Endodermal cell (in vitro differentiated cells): Measurements from ENCODE around the gene SLC12A8. TPM values are rescaled to one million over a fixed set of nuclear protein-coding genes. Genes with fewer than 3 reads are reported as not detected.

Source experiments
- DNase-seq: peaks from one replicate; pipeline ENCODE4 v3.0.0-alpha.2; 2017
- H3K27ac ChIP-seq: 2 replicates; pipeline ENCODE4 v1.5.1; 2013; ENCODE audit warnings: mild to moderate bottlenecking, low read depth, low read length, moderate library complexity
- H3K27me3 ChIP-seq: 2 replicates; pipeline ENCODE4 v1.6.1; 2013; ENCODE audit warnings: mild to moderate bottlenecking, low read length, moderate library complexity; ENCODE audit not compliant: insufficient read depth, control insufficient read depth, poor library complexity, severe bottlenecking
- H3K36me3 ChIP-seq: 2 replicates; pipeline ENCODE4 v1.7.0; 2013; ENCODE audit warnings: mild to moderate bottlenecking, low read length, moderate library complexity; ENCODE audit not compliant: control insufficient read depth, insufficient read depth
- H3K4me1 ChIP-seq: one replicate; pipeline ENCODE4 v1.7.0; 2013; ENCODE audit warnings: low read length; ENCODE audit not compliant: control insufficient read depth, insufficient read depth
- H3K4me3 ChIP-seq: 2 replicates; pipeline ENCODE4 v1.5.1; 2013; ENCODE audit warnings: mild to moderate bottlenecking, low read length, moderate library complexity
- H3K9ac ChIP-seq: 2 replicates; pipeline ENCODE4 v1.6.1; 2013; ENCODE audit warnings: mild to moderate bottlenecking, low read length, moderate library complexity; ENCODE audit not compliant: poor library complexity, severe bottlenecking; ENCODE audit errors: extremely low read depth
- H3K9me3 ChIP-seq: 2 replicates; pipeline ENCODE4 v1.6.1; 2013; ENCODE audit warnings: mild to moderate bottlenecking, low read length, moderate library complexity; ENCODE audit not compliant: control insufficient read depth
- H3K27ac Mint-ChIP-seq: 2 replicates; pipeline ENCODE4 v1.8.0; 2020; ENCODE audit warnings: mixed read lengths
- H3K27me3 Mint-ChIP-seq: 2 replicates; pipeline ENCODE4 v1.8.0; 2021; ENCODE audit warnings: mild to moderate bottlenecking, mixed read lengths; ENCODE audit not compliant: insufficient read depth
- H3K36me3 Mint-ChIP-seq: 2 replicates; pipeline ENCODE4 v1.8.0; 2020; ENCODE audit warnings: low read depth, mixed read lengths
- H3K4me1 Mint-ChIP-seq: 2 replicates; pipeline ENCODE4 v1.8.0; 2020; ENCODE audit warnings: mixed read lengths
- H3K4me3 Mint-ChIP-seq: 2 replicates; pipeline ENCODE4 v1.8.0; 2020; ENCODE audit warnings: mild to moderate bottlenecking, moderate library complexity, mixed read lengths
- H3K9me3 Mint-ChIP-seq: 2 replicates; pipeline ENCODE4 v1.8.0; 2020; ENCODE audit warnings: mild to moderate bottlenecking, mixed read lengths
- WGBS, 2 experiments: methylation state at CpG; one replicate each; pipeline versions ENCODE4 v1.1.5 to v1.1.7; 2013; ENCODE audit warnings: missing lambda C conversion rate in 2 of 2, mixed read lengths in 1 of 2; ENCODE audit not compliant: insufficient coverage in 1 of 2, insufficient read length in 1 of 2; 5-methylcytosine and 5-hydroxymethylcytosine counted together
- total RNA-seq, 2 donors: library from RNA; stranded (reverse); fragmentation: NEBNext Ultra II Directional in 1 of 2; extraction: Animal tissue kit (Norgen Biotek cat#: 25700) in 1 of 2; gene quantifications; 2 replicates in 1 of 2; 3 replicates in 1 of 2; pipeline ENCODE4 v1.2.1, GENCODE V29; 2021
- TF ChIP-seq, protein P1 (sequence below): fragments of 200-600 bp; sonication (generic); conservative IDR thresholded peaks from 2 replicates; pipeline ENCODE4 v1.5.0; 2021; ENCODE audit warnings: antibody characterized with exemption, mild to moderate bottlenecking

The SLC12A8 gene
- total RNA-seq, 2 donors from 2014 or later: 17.3 to 18.6 TPM

DNA sequence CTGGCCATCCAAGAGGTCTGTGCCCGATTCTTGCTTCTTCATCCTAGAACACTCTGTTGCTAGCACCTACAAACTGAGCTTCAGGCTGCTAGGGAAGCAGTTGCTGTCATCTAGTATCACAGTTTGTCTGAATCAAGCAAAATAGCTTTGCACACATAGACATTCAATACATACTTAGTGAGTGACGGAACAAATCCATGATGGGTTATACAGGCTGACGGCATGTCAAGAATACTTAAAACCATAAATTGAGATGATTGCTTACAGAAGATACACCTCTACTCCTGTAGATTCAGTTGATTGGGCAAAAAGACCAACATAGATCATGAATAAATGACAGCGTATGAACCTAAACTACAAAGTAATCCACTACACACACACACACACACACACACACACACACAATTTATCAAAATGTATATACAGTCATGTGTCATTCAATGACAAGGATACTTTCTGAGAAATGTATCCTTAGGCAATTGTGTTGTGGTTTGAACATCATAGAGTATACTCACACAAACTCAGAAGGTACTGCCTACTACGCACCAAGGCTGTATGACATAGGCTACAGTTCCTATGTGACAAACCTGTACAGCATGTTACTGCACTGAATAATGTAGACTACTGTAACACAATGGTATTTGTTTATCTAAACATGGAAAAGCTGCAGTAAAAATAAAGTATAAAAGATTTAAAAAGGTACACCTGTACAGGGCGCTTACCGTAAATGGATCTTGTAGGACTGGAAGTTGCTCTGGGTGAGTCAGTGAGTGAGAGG is 142.4 kb downstream of the SLC12A8 start:
- H3K27me3 Mint-ChIP-seq: no peaks in the 10 kb centered on the region
- no peaks in the 10 kb centered on the region for H3K27me3 ChIP-seq
- no peak overlapping the region for H3K27ac Mint-ChIP-seq

DNA sequence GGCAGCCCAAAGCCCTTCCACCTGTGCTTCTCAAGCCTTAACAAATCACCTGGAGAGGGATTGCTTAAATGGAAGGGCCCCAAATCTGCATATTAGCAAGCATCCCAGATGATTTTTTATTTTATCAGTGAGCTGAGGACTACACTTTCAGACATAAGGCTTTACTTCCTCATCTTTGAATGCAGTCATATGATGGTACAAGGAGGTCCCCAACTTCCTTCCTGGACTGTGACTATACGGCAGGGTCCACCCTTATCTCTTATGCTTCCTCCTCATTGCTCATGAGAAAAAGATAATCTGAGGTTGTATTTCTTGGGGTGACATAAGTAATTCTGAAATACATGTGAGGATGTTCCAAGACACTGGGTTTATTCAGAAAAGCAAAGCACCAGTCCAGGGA is 143.1 kb downstream of the SLC12A8 start:
- Mint-ChIP-seq H3K4me3 (no peak overlapping the region), H3K27me3 (no peaks in the 10 kb centered on the region), H3K9me3 (peaks cover 1% of the 10 kb centered on the region), H3K36me3 (no peaks in the 10 kb centered on the region), H3K4me1 (peaks cover 19% of the 10 kb centered on the region), H3K27ac (no peak overlapping the region)
- Histone ChIP-seq H3K4me3 (no peak overlapping the region), H3K9me3 (peaks cover 7% of the 10 kb centered on the region), H3K4me1 (peaks cover 3% of the 10 kb centered on the region), H3K27me3 (no peaks in the 10 kb centered on the region), H3K36me3 (no peaks in the 10 kb centered on the region), H3K9ac (no peak overlapping the region), H3K27ac (no peak overlapping the region)
- WGBS, 2 experiments: 100% methylated on average over 1 of the region's 1 CpG; no CpG with 5 or more reads in 1 of the 2 experiments
- TF ChIP-seq, protein P1, sequence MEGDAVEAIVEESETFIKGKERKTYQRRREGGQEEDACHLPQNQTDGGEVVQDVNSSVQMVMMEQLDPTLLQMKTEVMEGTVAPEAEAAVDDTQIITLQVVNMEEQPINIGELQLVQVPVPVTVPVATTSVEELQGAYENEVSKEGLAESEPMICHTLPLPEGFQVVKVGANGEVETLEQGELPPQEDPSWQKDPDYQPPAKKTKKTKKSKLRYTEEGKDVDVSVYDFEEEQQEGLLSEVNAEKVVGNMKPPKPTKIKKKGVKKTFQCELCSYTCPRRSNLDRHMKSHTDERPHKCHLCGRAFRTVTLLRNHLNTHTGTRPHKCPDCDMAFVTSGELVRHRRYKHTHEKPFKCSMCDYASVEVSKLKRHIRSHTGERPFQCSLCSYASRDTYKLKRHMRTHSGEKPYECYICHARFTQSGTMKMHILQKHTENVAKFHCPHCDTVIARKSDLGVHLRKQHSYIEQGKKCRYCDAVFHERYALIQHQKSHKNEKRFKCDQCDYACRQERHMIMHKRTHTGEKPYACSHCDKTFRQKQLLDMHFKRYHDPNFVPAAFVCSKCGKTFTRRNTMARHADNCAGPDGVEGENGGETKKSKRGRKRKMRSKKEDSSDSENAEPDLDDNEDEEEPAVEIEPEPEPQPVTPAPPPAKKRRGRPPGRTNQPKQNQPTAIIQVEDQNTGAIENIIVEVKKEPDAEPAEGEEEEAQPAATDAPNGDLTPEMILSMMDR: no peak
- no peak for DNase-seq

More for the DNA sequence above, 142.4 kb downstream of the SLC12A8 start:
- peaks cover 3% of the 10 kb centered on the region for H3K4me1 ChIP-seq
- no peaks in the 10 kb centered on the region for H3K9me3 Mint-ChIP-seq
- H3K4me1 Mint-ChIP-seq: peaks cover 21% of the 10 kb centered on the region
- WGBS, 2 experiments: 93 to 100% methylated on average over 7 of the region's 7 CpGs
- no peak overlapping the region for H3K4me3 Mint-ChIP-seq
- H3K9ac ChIP-seq: no peak overlapping the region
- H3K36me3 Mint-ChIP-seq: no peaks in the 10 kb centered on the region
- no peak overlapping the region for H3K4me3 ChIP-seq
- H3K27ac ChIP-seq: no peak overlapping the region
- no peaks in the 10 kb centered on the region for H3K9me3 ChIP-seq
- TF ChIP-seq, protein P1: no peak
- no peaks in the 10 kb centered on the region for H3K36me3 ChIP-seq
- DNase-seq: no peak

DNA sequence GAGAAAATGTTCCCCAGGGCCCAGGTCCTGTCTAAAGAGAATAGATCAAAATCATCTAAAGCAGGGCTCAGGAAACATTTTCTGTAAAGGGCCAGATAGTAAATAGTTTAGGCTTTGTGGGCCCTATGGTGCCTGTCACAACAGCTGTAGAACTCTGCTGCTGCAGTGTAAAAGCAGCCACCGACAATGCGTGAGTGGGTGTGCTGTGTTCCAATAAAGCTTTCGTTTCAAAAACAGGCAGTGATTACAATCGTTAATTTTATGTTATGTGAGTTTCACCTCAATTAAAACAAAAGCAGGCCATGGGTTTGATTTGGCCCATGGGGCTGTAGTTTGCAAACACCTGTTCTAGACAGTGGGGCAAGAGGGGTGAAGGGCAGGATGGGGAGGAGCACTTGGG is 144.3 kb downstream of the SLC12A8 start:
- 96 to 100% methylated on average over 3 to 4 of the region's 4 CpGs for WGBS, 2 experiments
- H3K36me3 ChIP-seq: no peaks in the 10 kb centered on the region
- no peak for DNase-seq
- H3K27me3 ChIP-seq: no peaks in the 10 kb centered on the region
- TF ChIP-seq, protein P1: no peak
- no peak overlapping the region for H3K4me3 ChIP-seq
- Mint-ChIP-seq H3K9me3 (peaks cover 7% of the 10 kb centered on the region), H3K36me3 (no peaks in the 10 kb centered on the region), H3K4me1 (peaks cover 19% of the 10 kb centered on the region), H3K27ac (no peak overlapping the region), H3K4me3 (no peak overlapping the region), H3K27me3 (peaks cover 3% of the 10 kb centered on the region)
- no peak overlapping the region for H3K9ac ChIP-seq
- H3K27ac ChIP-seq: no peak overlapping the region
- H3K9me3 ChIP-seq: peaks cover 11% of the 10 kb centered on the region
- peaks cover 1% of the 10 kb centered on the region for H3K4me1 ChIP-seq
